ENCODE data around the gene STRN4. TPM values are rescaled to one million over a fixed set of nuclear protein-coding genes. Genes with fewer than 3 reads are reported as not detected.

STRN4 gene
- total RNA-seq, 1 donor from 2014 or later = 116 TPM

DNA sequence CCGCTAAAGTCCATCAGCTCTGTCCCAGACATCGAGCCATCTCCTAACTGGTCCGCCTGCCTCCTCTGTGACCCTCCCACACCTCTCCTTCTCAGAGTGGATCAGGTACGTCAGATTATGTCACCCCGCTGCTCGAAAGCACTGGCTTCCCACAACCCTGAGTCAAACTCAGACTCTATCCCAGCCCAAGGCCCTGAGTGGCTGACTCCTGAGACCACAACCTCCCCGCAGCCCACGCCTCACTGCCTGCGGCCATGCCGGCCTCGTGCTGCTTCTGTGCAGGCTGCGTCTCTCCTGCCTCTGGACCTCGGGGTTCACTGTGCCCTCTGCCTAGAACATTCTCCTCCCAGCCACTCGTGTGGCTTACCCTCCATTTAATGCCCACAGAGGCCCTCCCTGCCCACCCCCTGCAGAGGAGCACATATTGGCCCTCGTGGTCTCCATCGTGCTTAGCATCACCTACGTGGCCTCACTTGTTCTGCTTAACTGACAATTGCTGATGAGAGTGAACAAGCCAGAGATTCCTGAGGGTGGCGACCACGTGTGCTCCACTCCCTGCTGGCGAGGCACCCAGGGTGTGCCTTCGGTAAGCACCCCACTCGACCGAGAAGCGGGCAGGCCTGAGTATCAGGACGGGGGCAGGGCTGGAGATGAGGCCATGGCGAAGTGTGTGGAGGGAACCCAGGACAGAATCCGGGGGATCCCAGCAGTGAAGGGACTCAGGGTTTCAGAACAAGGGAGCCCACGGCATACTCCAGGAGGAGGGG is 13.9 kb downstream of the STRN4 start:
- H3K27me3 Mint-ChIP-seq (ENCODE audit: insufficient read depth) = no peaks in the 10 kb centered on the region
- no peak overlapping the region for H3K4me3 Mint-ChIP-seq
- no peak for DNase-seq (ENCODE audit: low spot score)
- no peaks in the 10 kb centered on the region for H3K9me3 Mint-ChIP-seq
- no peak overlapping the region for H3K27ac Mint-ChIP-seq
- intact Hi-C loops (cut with micrococcal nuclease) = no loop called here
- peaks cover 28% of the 10 kb centered on the region for H3K4me1 Mint-ChIP-seq (ENCODE audit: low read depth)
- peaks cover 41% of the 10 kb centered on the region for H3K36me3 Mint-ChIP-seq (ENCODE audit: low read depth)

DNA sequence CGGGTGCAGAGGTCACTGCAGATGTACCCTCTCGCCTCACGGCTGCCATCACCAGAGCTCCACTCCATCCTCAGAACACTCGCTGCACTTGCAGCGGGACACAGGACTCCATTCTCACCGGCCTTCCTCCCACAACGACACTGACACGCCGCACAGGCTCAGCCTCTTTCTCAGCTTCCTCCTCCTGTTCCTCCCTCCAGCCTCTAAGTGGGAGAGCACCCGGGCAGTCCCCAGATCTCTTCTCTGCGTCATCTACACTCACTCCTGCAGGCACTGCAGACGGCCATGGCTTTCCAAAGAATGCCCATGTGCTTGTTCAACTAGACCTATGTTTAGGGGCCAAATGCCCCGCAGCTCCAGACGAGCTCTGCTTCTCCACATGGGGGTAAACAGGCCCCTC is 14.7 kb downstream of the STRN4 start:
- Mint-ChIP-seq H3K36me3 (ENCODE audit: low read depth) (peaks cover 38% of the 10 kb centered on the region), H3K9me3 (no peaks in the 10 kb centered on the region), H3K27me3 (ENCODE audit: insufficient read depth) (no peaks in the 10 kb centered on the region), H3K27ac (no peak overlapping the region), H3K4me1 (ENCODE audit: low read depth) (peaks cover 28% of the 10 kb centered on the region), H3K4me3 (no peak overlapping the region)
- no peak for DNase-seq (ENCODE audit: low spot score)
- intact Hi-C loops (cut with micrococcal nuclease) = no loop called here

DNA sequence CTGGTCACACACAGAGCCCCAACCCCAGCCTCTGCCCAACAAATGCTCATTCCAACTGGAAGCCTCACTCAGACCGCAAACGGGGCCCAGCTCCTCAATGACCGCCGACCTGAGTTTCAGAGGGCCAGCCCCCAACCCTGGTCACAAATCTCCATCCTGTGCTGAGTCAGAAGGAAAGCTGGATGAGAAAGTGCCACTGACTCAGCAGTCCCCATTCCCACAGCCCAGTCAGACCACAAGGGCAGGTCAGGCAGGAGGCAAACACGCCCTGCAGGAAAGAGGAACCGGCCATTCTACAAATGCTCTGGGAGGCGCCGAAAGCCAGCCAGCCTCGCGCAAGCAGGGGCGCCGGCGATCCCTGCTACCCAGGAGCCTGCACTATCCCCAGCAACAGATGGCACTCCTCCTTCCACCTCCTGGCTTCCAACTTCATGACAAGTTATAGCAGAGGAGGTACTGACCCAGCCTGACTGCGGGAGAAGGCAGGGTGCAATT is 15.2 kb downstream of the STRN4 start:
- Mint-ChIP-seq H3K4me3 (no peak overlapping the region), H3K4me1 (ENCODE audit: low read depth) (peaks cover 28% of the 10 kb centered on the region), H3K27ac (no peak overlapping the region), H3K36me3 (ENCODE audit: low read depth) (peaks cover 42% of the 10 kb centered on the region), H3K9me3 (no peaks in the 10 kb centered on the region), H3K27me3 (ENCODE audit: insufficient read depth) (no peaks in the 10 kb centered on the region)
- intact Hi-C loops (cut with micrococcal nuclease) = no loop called here
- no peak for DNase-seq (ENCODE audit: low spot score)

DNA sequence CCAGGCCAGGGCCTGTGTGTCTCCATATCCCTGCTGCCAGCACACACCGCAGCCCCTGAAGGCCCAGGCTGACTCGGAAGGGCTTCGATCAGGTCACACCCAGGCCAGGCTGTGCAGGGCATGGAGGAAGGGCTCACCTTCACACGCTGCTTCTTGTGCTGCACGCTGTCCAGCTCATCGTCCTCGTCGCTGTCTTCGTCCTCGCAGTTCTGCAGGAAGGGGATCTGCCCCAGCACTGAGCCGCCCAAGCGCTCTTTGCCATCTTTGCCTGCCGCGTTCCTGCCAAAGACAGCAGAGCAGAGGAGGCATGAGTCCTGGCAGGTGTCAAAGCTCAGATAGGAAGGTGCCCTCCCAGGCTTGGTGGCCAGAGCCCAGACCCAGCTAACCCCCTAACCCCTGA is 15.7 kb downstream of the STRN4 start:
- intact Hi-C loops (cut with micrococcal nuclease) = no loop called here
- Mint-ChIP-seq H3K9me3 (no peaks in the 10 kb centered on the region), H3K4me3 (no peak overlapping the region), H3K4me1 (ENCODE audit: low read depth) (peaks cover 28% of the 10 kb centered on the region), H3K36me3 (ENCODE audit: low read depth) (peaks cover 47% of the 10 kb centered on the region), H3K27ac (no peak overlapping the region), H3K27me3 (ENCODE audit: insufficient read depth) (no peaks in the 10 kb centered on the region)
- no peak for DNase-seq (ENCODE audit: low spot score)

DNA sequence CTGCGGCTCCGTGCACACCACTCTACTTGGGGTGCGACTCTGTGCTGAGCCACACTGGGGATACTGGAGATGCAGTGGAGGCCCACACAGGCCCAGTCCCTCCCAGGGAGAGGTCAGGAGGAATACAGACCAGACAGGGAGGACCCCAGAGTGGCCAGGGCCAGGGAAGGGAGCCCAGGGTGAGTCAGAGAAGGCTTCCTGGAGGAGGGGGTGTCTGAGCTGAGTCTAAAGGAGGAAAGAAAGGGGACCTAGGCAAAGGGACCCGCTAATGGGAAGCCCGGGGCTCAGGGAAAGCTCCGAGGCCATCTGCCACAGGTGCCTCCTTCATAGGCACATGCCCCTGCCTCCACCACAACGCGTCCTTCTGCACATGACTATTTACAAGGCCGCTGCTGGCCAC is 16.1 kb downstream of the STRN4 start:
- Mint-ChIP-seq H3K27ac (no peak overlapping the region), H3K4me3 (no peak overlapping the region), H3K9me3 (no peaks in the 10 kb centered on the region), H3K4me1 (ENCODE audit: low read depth) (peaks cover 28% of the 10 kb centered on the region), H3K36me3 (ENCODE audit: low read depth) (peaks cover 47% of the 10 kb centered on the region), H3K27me3 (ENCODE audit: insufficient read depth) (no peaks in the 10 kb centered on the region)
- intact Hi-C loops (cut with micrococcal nuclease) = no loop called here
- DNase-seq (ENCODE audit: low spot score) = no peak

DNA sequence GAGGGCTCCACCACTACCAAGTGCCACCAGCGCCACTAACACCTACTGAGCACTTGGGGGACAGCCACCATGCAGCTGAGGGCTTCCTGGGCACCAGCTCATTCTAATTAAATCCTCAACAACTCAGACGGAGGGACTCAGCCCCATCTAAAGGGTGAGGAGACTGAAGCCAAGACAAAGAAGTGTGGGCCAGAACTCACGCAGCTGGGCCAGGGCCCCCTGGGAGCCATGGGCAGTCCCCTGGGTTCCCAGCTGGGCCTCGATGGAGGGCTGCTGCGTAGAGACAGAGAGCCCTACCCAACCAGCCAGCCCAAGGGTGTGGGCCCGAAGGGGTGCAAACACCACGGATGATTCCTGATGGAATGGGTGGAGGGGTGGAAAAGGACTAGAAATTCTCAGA is 16.6 kb downstream of the STRN4 start:
- Mint-ChIP-seq H3K36me3 (ENCODE audit: low read depth) (peaks cover 49% of the 10 kb centered on the region), H3K4me1 (ENCODE audit: low read depth) (peaks cover 28% of the 10 kb centered on the region), H3K27ac (no peak overlapping the region), H3K9me3 (no peaks in the 10 kb centered on the region), H3K4me3 (no peak overlapping the region), H3K27me3 (ENCODE audit: insufficient read depth) (no peaks in the 10 kb centered on the region)
- DNase-seq (ENCODE audit: low spot score) = no peak
- intact Hi-C loops (cut with micrococcal nuclease) = no loop called here

DNA sequence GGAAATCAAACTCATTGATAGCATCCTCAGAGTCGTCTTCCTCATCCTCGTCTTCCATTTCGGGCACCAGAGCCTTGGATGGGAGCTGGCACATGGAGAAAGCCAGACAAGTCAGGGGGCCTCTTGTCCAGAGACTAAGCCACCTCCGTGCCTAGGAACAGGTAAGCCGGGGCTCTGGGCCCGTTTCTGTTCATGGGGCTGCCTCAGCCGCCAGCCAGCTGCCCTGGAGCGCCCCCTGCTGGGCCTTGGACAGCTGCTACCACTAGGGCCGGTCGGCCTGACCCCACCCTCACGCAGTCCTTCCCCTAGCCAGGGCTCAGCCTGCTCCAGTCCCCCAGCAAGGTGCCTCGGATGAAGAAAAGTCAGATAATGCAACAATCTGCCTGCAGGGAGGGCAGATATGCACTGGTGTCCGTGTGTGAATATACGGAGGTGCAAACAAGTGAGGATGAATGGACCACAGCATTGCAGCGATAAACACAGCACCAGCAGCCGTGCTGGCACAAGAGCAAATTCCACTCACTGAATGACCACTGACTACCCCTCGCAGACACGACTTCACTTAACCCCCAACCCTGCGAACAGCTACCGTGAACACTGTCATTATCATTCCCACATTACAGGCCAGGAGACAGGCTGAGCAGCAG is 17.4 kb downstream of the STRN4 start:
- intact Hi-C loops (cut with micrococcal nuclease) = loop anchor here (1.0 kb wide), 3 partner anchors 12 to 200 kb away; partner anchors contain the start of gene PRKD2
- Mint-ChIP-seq H3K4me1 (ENCODE audit: low read depth) (peaks cover 28% of the 10 kb centered on the region), H3K36me3 (ENCODE audit: low read depth) (peaks cover 45% of the 10 kb centered on the region), H3K9me3 (no peaks in the 10 kb centered on the region), H3K27me3 (ENCODE audit: insufficient read depth) (no peaks in the 10 kb centered on the region), H3K27ac (no peak overlapping the region), H3K4me3 (no peak overlapping the region)
- DNase-seq (ENCODE audit: low spot score) = peak; percentile 74

DNA sequence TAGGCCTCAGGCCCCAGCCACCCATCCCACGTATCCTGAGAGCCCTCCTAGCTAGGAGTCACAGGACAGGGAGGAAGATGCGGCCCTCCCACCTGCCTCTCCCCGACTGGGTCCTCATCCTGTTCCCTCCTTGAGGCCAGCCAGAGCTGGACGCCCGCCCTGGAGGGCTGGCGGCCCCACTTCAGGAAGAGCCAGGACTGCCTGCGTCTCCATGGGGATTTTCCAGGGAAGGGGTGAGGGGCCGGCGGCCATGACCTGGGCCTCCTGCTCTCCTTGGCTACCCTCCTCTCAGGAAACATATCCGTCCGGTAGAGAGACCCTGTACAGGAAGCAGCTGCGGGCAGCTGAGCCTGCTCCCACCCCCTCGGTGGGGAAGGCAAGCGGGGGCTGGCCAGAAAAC is 18.0 kb downstream of the STRN4 start:
- Mint-ChIP-seq H3K27me3 (ENCODE audit: insufficient read depth) (no peaks in the 10 kb centered on the region), H3K36me3 (ENCODE audit: low read depth) (peaks cover 41% of the 10 kb centered on the region), H3K27ac (no peak overlapping the region), H3K9me3 (no peaks in the 10 kb centered on the region), H3K4me1 (ENCODE audit: low read depth) (peaks cover 28% of the 10 kb centered on the region), H3K4me3 (no peak overlapping the region)
- DNase-seq (ENCODE audit: low spot score) = no peak
- intact Hi-C loops (cut with micrococcal nuclease) = loop anchor here (1.0 kb wide), 3 partner anchors 11 to 199 kb away; partner anchors contain the start of gene PRKD2

DNA sequence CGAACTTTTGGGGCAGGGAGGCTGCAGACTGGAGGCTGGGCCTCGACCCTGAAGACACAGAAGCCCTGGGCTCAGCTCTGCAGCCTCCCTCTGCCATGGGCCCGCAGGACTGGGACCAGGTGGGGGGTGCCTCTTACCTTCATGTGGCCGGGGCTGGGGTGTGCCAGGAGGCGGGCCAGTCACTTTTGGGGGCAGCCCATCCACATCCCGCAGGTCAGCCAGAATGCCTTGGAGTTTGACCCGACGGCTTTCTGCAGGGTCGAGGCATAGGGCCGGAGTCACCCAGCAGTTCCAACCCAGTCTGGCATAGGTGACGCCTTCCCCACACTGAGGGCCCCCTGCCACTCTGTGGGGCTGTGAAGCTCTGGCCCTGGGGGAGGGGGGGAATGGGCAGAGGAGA is 18.5 kb downstream of the STRN4 start:
- H3K4me3 Mint-ChIP-seq = no peak overlapping the region
- no peak overlapping the region for H3K27ac Mint-ChIP-seq
- peaks cover 28% of the 10 kb centered on the region for H3K4me1 Mint-ChIP-seq (ENCODE audit: low read depth)
- DNase-seq (ENCODE audit: low spot score) = no peak
- intact Hi-C loops (cut with micrococcal nuclease) = loop anchor here (1.0 kb wide), 3 partner anchors 10 to 198 kb away; partner anchors contain the start of gene PRKD2
- H3K27me3 Mint-ChIP-seq (ENCODE audit: insufficient read depth) = no peaks in the 10 kb centered on the region
- no peaks in the 10 kb centered on the region for H3K9me3 Mint-ChIP-seq
- peaks cover 38% of the 10 kb centered on the region for H3K36me3 Mint-ChIP-seq (ENCODE audit: low read depth)

DNA sequence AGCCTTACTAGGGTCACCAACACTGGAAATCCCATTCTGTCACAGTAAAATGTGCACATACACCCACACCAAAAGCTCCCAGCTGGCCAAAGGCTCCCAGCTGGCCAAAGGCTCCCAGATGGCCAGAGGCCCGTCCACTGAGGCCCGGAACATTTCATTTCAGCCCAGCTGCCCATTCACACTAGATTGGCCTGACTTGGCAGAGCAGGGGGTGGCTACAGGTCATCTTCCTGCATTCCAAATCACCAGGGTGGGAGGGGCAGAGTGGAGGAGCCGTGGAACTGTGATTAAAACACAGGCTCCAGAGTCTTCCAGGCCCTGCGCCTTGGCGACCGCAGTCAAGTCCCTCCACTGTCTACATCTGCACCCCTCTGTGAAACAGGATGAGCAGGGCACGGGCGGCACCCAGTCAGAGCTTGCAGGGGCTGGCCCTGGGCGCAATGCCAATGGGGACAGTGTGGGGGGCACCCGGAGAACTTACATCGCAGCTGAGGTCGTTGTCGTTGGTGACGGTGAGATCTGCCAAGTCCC is 19.2 kb downstream of the STRN4 start:
- Mint-ChIP-seq H3K27ac (no peak overlapping the region), H3K4me1 (ENCODE audit: low read depth) (peaks cover 27% of the 10 kb centered on the region), H3K36me3 (ENCODE audit: low read depth) (peaks cover 38% of the 10 kb centered on the region), H3K4me3 (no peak overlapping the region), H3K27me3 (ENCODE audit: insufficient read depth) (no peaks in the 10 kb centered on the region), H3K9me3 (no peaks in the 10 kb centered on the region)
- no peak for DNase-seq (ENCODE audit: low spot score)
- intact Hi-C loops (cut with micrococcal nuclease) = no loop called here

DNA sequence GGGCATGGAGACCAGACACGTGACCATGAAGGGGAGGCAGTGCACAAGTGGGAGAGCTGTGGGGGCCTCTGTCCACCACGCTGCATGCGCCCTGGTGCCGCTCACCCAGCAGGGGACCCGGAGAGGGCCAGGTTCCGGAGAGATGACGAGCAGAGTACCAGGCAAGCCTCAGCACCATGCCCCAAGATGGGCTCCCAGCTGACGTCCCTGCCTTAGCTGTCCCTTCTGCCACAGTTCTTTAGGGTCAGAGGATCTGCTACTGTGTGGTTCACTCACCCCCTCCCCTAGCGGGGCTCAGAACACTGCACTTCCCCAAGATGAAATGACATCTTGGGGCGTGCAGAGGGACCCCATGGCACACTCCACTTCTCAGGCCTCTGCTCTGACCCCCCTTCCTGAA is 19.7 kb downstream of the STRN4 start:
- DNase-seq (ENCODE audit: low spot score) = no peak
- Mint-ChIP-seq H3K36me3 (ENCODE audit: low read depth) (peaks cover 37% of the 10 kb centered on the region), H3K27me3 (ENCODE audit: insufficient read depth) (no peaks in the 10 kb centered on the region), H3K4me1 (ENCODE audit: low read depth) (peaks cover 25% of the 10 kb centered on the region), H3K27ac (peak overlapping the region; percentile 23), H3K9me3 (no peaks in the 10 kb centered on the region), H3K4me3 (no peak overlapping the region)
- intact Hi-C loops (cut with micrococcal nuclease) = no loop called here

DNA sequence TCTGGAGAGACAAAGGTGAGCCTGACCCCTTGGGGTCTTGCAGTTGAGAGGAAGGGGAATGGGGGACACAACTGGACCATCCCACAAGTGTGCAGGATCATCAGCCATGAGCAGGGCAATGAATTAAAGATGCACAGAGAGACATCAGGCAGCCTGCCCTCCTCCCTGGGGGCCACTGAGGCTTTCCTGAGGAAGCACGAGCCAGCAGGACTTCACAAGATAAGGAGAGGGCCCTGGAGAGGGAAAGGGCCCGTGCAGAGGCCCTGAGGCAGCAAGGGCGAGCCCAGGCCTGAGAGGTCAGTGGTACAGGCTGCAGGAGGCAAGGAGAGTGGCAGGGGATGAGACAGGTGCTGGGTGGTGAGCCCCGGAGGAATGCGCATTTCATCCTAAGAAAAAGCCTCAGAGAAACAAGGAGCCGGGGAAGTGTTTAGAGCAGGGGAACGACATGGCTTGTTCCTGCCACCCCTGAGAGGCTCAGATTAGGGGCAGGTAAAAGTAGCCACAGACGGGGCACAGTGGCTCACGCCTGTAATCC is 20.3 kb downstream of the STRN4 start:
- Mint-ChIP-seq H3K4me3 (no peak overlapping the region), H3K4me1 (ENCODE audit: low read depth) (peaks cover 20% of the 10 kb centered on the region), H3K27ac (peak overlapping the region; percentile 23), H3K9me3 (no peaks in the 10 kb centered on the region), H3K36me3 (ENCODE audit: low read depth) (peaks cover 38% of the 10 kb centered on the region), H3K27me3 (ENCODE audit: insufficient read depth) (no peaks in the 10 kb centered on the region)
- intact Hi-C loops (cut with micrococcal nuclease) = no loop called here
- no peak for DNase-seq (ENCODE audit: low spot score)

All from activated T-helper 1 cell treated with anti-CD3 and anti-CD28 coated beads, Interleukin-12 subunit alpha, Interleukin-12 subunit beta, Interleukin-2, Interleukin-4 antibody, amounts not matched to agents 30 ng/mL and 10 ng/mL and 1 ng/mL, durations not matched to agents 14 hours and 24 hours and 36 hours (primary cell).